Kidney (tissue), 14 donors: ENCODE results near the gene RASGRF2. TPM values are rescaled to one million over a fixed set of nuclear protein-coding genes. Genes with fewer than 3 reads are reported as not detected.

Experiments
- DNase-seq, 5 donors: peaks; one replicate each; pipeline ENCODE4 v3.0.0-alpha.2; 2013 to 2020
- FAIRE-seq: peaks from 2 replicates; lab custom pipeline; 2012; peaks lifted over from hg19 to GRCh38; lab: Jason Lieb, UNC
- H3K27ac ChIP-seq, 2 donors: one replicate each; pipeline ENCODE4 v1.7.0; 2013; ENCODE audit warnings: low read depth in 2 of 2, low read length in 2 of 2, inconsistent platforms in 1 of 2
- H3K27me3 ChIP-seq: one replicate; pipeline ENCODE4 v1.7.1; 2013; ENCODE audit warnings: low read length, inconsistent platforms; ENCODE audit not compliant: control insufficient read depth, insufficient read depth
- H3K36me3 ChIP-seq, 3 donors: one replicate each; pipeline versions ENCODE4 v1.7.0 to v1.7.1; 2013; ENCODE audit warnings: low read length in 3 of 3, control low read depth in 1 of 3, inconsistent platforms in 1 of 3; ENCODE audit not compliant: insufficient read depth in 3 of 3, control insufficient read depth in 2 of 3
- H3K4me1 ChIP-seq, 3 donors: one replicate each; pipeline versions ENCODE4 v1.7.0 to v1.7.1; 2013; ENCODE audit warnings: low read length in 3 of 3, inconsistent platforms in 1 of 3, low read depth in 1 of 3; ENCODE audit not compliant: control insufficient read depth in 2 of 3, insufficient read depth in 2 of 3
- H3K4me3 ChIP-seq, 3 donors: one replicate each; pipeline versions ENCODE4 v1.7.0 to v1.8.1; 2013; ENCODE audit warnings: low read length in 3 of 3, control low read depth in 1 of 3, inconsistent platforms in 1 of 3
- H3K9ac ChIP-seq, 3 donors: one replicate each; pipeline versions ENCODE4 v1.7.0 to v1.7.1; 2013; ENCODE audit warnings: low read length in 3 of 3, control low read depth in 1 of 3, inconsistent platforms in 1 of 3
- H3K9me3 ChIP-seq, 3 donors: one replicate each; pipeline versions ENCODE4 v1.7.0 to v1.7.1; 2013; ENCODE audit warnings: low read length in 3 of 3, control low read depth in 1 of 3, inconsistent platforms in 1 of 3; ENCODE audit not compliant: control insufficient read depth in 2 of 3, insufficient read depth in 1 of 3
- CTCF ChIP-seq: IDR thresholded peaks from 3 replicates; pipeline ENCODE4 v1.5.1; 2012; ENCODE audit warnings: mild to moderate bottlenecking, moderate library complexity, borderline replicate concordance; ENCODE audit not compliant: insufficient read depth; ENCODE audit errors: extremely low read depth
- intact Hi-C: fragments of 100-400 bp; cut with DNase I; formaldehyde crosslinking; loops from one replicate; pipeline ENCODE4 v1.11.1; 2022
- polyA plus RNA-seq: library from polyadenylated mRNA; stranded (reverse); fragments of 350-450 nt; fragmentation: Illumina TruSeq; extraction: RNeasy Lipid Tissue Mini Kit (QIAGEN cat#74804); gene quantifications from one replicate; pipeline ENCODE4 v1.2.3, GENCODE V29; 2014; ENCODE audit warnings: low read depth, low replicate concordance; ENCODE audit not compliant: insufficient read depth
- total RNA-seq: library from RNA; stranded (reverse); fragmentation: NEBNext Ultra II Directional; extraction: Animal tissue kit (Norgen Biotek cat#: 25700); gene quantifications from one replicate; pipeline ENCODE4 v1.2.1, GENCODE V29; 2021
- donor health status: control.
- donor health status: control.
- donor health status: control.
- donor health status: control.
- donor health status: control.
- donor health status: DM: yes; HTN: yes; CAD: no.
- donor health status: Normal renal cell carcinoma (clear cell type).

Gene RASGRF2
- total and polyA plus RNA-seq, 2 donors from 2014 or later = 4.9 to 14.7 TPM

- H3K27me3 ChIP-seq = no peaks in the 10 kb centered on the region
- H3K9me3 ChIP-seq = no peaks in the 10 kb centered on the region
- no peaks in the 10 kb centered on the region for H3K36me3 ChIP-seq
- H3K27ac ChIP-seq = no peak overlapping the region
- no peak overlapping the region for H3K4me3 ChIP-seq
- no peak overlapping the region for H3K9ac ChIP-seq
- H3K4me1 ChIP-seq = peaks cover 0 to 24% (median 20%) of the 10 kb centered on the region in 3 donors
- DNase-seq (no peak), FAIRE-seq (no peak)
- intact Hi-C loops = no loop called here
- no peak for TF ChIP-seq CTCF
These were observed 278.3 kb downstream of the RASGRF2 start for GRCh38 chr5:81238460-81238859.

GRCh38 chr5:81239613-81240012, 279.4 kb downstream of the RASGRF2 start:
- peak; percentile 17 for TF ChIP-seq CTCF
- FAIRE-seq = no peak
- no peak overlapping the region for H3K9ac ChIP-seq
- H3K27ac ChIP-seq = no peak overlapping the region
- intact Hi-C loops = no loop called here
- DNase-seq = no peak
- no peaks in the 10 kb centered on the region for H3K27me3 ChIP-seq
- no peaks in the 10 kb centered on the region for H3K9me3 ChIP-seq
- H3K4me3 ChIP-seq = no peak overlapping the region
- H3K36me3 ChIP-seq = no peaks in the 10 kb centered on the region
- peaks cover 0 to 20% (median 20%) of the 10 kb centered on the region in 3 donors for H3K4me1 ChIP-seq

GRCh38 chr5:81241001-81241400, 280.8 kb downstream of the RASGRF2 start:
- Histone ChIP-seq H3K27me3 (no peaks in the 10 kb centered on the region), H3K9me3 (no peaks in the 10 kb centered on the region), H3K9ac (no peak overlapping the region), H3K4me3 (no peak overlapping the region), H3K36me3 (no peaks in the 10 kb centered on the region), H3K4me1 (peaks cover 0 to 17% (median 16%) of the 10 kb centered on the region in 3 donors), H3K27ac (no peak overlapping the region)
- TF ChIP-seq CTCF = no peak
- intact Hi-C loops = no loop called here
- no peak for FAIRE-seq
- DNase-seq = peak in 2 of 5 donors; percentile 23 to 44
